ENCODE data around the gene ADGRA3. TPM values are rescaled to one million over a fixed set of nuclear protein-coding genes. Genes with fewer than 3 reads are reported as not detected.

ADGRA3 gene
- total RNA-seq, 2 donors from 2014 or later = 32.0 to 33.8 TPM

GRCh38 chr4:22434895-22435294 is 81.0 kb downstream of the ADGRA3 start:
- no peak overlapping the region for H3K27ac ChIP-seq
- peak; percentile 8 for DNase-seq (ENCODE audit: low spot score)
- H3K27me3 ChIP-seq (replicated peaks; ENCODE audit: insufficient read depth) = no peaks in the 10 kb centered on the region
- no peak overlapping the region for H3K4me3 ChIP-seq
- H3K4me1 ChIP-seq (replicated peaks) = no peaks in the 10 kb centered on the region
- WGBS = 39% methylated on average over 6 of the region's 6 CpGs
- TF ChIP-seq POLR2AphosphoS5 (IDR thresholded peaks at IDR 0.05) (no peak), POLR2A (IDR thresholded peaks at IDR 0.05) (no peak), CTCF (IDR thresholded peaks at IDR 0.05) (peak in 2 of 4 experiments; percentile 8 to 33)
- no peaks in the 10 kb centered on the region for H3K9me3 ChIP-seq
- intact Hi-C loops (cut with DNase I) = no loop called here
- no peaks in the 10 kb centered on the region for H3K36me3 ChIP-seq

DNA sequence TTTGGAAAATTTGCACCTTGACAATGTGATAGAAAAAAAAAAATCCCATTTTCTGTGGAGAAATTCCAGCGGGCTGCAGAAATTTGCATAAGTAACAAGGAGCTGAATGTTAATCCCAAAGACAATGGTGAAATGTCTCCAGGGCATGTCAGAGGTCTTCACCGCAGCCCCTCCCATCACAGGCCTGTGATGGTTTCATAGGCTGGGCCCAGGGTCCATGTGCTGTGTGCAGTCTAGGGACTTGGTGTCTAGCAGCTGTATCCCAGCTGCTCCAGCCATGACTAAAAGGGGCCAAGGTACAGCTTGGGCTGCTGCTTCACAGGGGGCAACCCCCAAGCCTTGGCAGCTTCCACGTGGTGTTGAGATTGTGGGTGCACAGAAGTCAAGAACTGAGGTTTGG is 85.2 kb downstream of the ADGRA3 start:
- H3K4me3 ChIP-seq = no peak overlapping the region
- no peak overlapping the region for H3K27ac ChIP-seq
- intact Hi-C loops (cut with DNase I) = no loop called here
- no peaks in the 10 kb centered on the region for H3K36me3 ChIP-seq
- no peaks in the 10 kb centered on the region for H3K9me3 ChIP-seq
- no peaks in the 10 kb centered on the region for H3K27me3 ChIP-seq (replicated peaks; ENCODE audit: insufficient read depth)
- WGBS = 63% methylated on average over 3 of the region's 3 CpGs
- no peak for TF ChIP-seq CTCF (IDR thresholded peaks at IDR 0.05)
- no peak for TF ChIP-seq POLR2AphosphoS5 (IDR thresholded peaks at IDR 0.05)
- no peak for TF ChIP-seq POLR2A (IDR thresholded peaks at IDR 0.05)
- no peaks in the 10 kb centered on the region for H3K4me1 ChIP-seq (replicated peaks)
- DNase-seq (ENCODE audit: low spot score) = no peak

DNA sequence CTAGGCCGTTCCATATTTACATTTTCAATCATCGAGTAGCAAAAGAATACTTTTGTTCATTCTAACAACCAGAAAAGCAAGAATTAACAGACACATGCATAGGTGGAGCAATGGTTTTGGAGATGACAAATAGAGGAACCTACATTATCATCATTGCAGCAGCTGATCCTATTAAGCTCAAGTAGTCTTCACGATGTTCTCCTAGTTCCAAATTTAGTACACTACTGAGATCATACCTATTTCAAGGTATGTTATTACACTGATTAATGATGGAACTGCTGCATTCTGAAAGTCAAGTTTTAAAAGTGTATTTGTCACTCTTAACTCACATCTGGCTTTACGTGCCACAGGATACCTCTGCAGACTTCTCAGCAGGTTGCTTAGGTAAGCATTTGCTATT is 87.4 kb downstream of the ADGRA3 start:
- intact Hi-C loops (cut with DNase I) = no loop called here
- Histone ChIP-seq H3K27me3 (replicated peaks; ENCODE audit: insufficient read depth) (no peaks in the 10 kb centered on the region), H3K4me1 (replicated peaks) (no peaks in the 10 kb centered on the region), H3K4me3 (no peak overlapping the region), H3K9me3 (no peaks in the 10 kb centered on the region), H3K27ac (no peak overlapping the region), H3K36me3 (no peaks in the 10 kb centered on the region)
- no peak for DNase-seq (ENCODE audit: low spot score)
- 97% methylated on average over 4 of the region's 4 CpGs for WGBS
- TF ChIP-seq POLR2AphosphoS5 (IDR thresholded peaks at IDR 0.05) (no peak), POLR2A (IDR thresholded peaks at IDR 0.05) (no peak), CTCF (IDR thresholded peaks at IDR 0.05) (no peak)

DNA sequence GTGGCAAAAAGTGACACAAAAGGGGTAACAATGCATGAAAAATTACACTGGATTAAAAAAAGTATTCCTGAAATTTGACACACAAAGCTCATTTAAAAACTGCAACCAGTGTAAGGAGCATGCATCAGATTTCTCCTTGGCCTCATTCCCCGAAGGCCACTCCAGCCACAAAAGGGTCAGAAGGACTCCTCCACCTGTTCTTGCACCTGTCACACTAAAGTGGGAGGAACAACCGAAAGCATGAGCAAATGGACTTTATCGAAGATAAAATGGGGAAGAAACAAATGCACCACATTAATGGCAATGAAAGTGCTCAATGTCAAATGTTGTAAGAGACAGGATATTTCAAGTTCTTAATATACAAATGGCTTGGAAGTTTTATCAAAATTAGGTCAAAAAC is 88.2 kb downstream of the ADGRA3 start:
- no peaks in the 10 kb centered on the region for H3K27me3 ChIP-seq (replicated peaks; ENCODE audit: insufficient read depth)
- no peaks in the 10 kb centered on the region for H3K9me3 ChIP-seq
- no peaks in the 10 kb centered on the region for H3K4me1 ChIP-seq (replicated peaks)
- no peaks in the 10 kb centered on the region for H3K36me3 ChIP-seq
- H3K4me3 ChIP-seq = no peak overlapping the region
- H3K27ac ChIP-seq = no peak overlapping the region
- DNase-seq (ENCODE audit: low spot score) = no peak
- TF ChIP-seq POLR2A (IDR thresholded peaks at IDR 0.05) (no peak), CTCF (IDR thresholded peaks at IDR 0.05) (no peak), POLR2AphosphoS5 (IDR thresholded peaks at IDR 0.05) (no peak)
- intact Hi-C loops (cut with DNase I) = no loop called here
- 69% methylated on average over 3 of the region's 3 CpGs for WGBS

GRCh38 chr4:22420291-22420690 is 95.6 kb downstream of the ADGRA3 start:
- no peaks in the 10 kb centered on the region for H3K4me1 ChIP-seq (replicated peaks)
- 96% methylated on average over 1 of the region's 1 CpG for WGBS
- no peak overlapping the region for H3K27ac ChIP-seq
- intact Hi-C loops (cut with DNase I) = no loop called here
- no peak for DNase-seq (ENCODE audit: low spot score)
- no peak overlapping the region for H3K4me3 ChIP-seq
- TF ChIP-seq POLR2A (IDR thresholded peaks at IDR 0.05) (no peak), CTCF (IDR thresholded peaks at IDR 0.05) (no peak), POLR2AphosphoS5 (IDR thresholded peaks at IDR 0.05) (no peak)
- H3K27me3 ChIP-seq (replicated peaks; ENCODE audit: insufficient read depth) = no peaks in the 10 kb centered on the region
- H3K9me3 ChIP-seq = no peaks in the 10 kb centered on the region
- no peaks in the 10 kb centered on the region for H3K36me3 ChIP-seq
